Renal pelvis (tissue), 4 donors: ENCODE measurements around the gene VEGFB. TPM values are rescaled to one million over a fixed set of nuclear protein-coding genes. Genes with fewer than 3 reads are reported as not detected.
A peak's percentile ranks its signal among the peaks of the same experiment; 100 is the strongest.
"Not testable (repeated sequence)": the region's sequence is repeated elsewhere in the genome, so short reads cannot be mapped to it uniquely, and the experiment has no call there.

Experiments used
- DNase-seq: peaks from one replicate; pipeline ENCODE4 v3.0.0-alpha.2; 2013
- polyA plus RNA-seq, 3 donors: library from polyadenylated mRNA; unstranded; fragments of 120-200 nt; gene quantifications; one replicate each; pipeline ENCODE4 v1.2.1, GENCODE V29; 2013; ENCODE audit not compliant: insufficient read length in 3 of 3

Gene VEGFB
- polyA plus RNA-seq, 3 donors, result 92.3 to 102 (median 92.6) TPM

DNA sequence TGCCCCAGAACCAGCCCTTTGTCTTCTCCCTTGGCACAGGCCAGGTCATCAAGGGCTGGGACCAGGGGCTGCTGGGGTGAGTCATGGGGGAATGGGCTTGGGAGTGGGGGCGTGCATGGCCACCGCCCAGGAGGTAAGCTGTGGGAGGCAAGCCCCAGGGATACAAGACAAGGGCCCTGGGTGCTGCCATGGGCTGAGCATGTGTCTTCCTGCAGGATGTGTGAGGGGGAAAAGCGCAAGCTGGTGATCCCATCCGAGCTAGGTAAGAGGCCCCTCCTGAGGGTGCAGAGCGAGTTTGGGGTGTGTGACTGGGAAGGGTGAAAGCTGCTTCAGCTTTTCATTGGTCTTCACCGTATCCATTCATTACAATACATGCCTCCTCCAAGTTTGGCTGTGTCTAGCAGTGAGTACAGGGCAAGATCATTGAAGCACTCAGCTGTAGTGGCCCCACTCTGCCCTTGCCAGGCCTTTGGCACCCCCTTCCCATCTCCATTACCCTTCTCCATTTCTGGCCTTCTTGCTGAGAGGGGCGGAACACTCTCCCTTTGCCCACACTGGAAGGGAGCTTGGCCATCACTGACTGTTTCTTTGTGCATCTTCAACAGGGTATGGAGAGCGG lies 9.0 kb downstream of the VEGFB start:
- DNase-seq, result no peak

DNA sequence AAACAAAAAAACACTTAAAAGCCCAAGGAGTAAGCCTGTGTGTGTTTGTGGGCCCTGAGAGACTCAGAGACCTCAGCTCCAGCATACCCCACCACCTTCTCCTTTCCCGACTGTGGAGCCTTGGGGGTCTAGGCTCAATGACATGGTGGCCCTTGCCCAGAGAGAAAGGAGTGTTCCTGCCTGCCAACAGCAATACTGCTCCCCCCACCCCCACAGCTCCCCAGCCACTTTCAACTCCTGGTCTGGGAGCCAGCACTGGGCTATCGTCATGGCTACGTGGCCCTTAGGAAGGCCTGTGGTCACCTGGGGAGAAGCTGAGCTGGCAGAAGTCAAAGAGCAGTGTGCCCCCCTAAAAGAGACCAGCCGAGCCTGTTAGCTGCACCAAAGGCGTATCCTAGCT lies 9.7 kb downstream of the VEGFB start:
- no peak for DNase-seq

DNA sequence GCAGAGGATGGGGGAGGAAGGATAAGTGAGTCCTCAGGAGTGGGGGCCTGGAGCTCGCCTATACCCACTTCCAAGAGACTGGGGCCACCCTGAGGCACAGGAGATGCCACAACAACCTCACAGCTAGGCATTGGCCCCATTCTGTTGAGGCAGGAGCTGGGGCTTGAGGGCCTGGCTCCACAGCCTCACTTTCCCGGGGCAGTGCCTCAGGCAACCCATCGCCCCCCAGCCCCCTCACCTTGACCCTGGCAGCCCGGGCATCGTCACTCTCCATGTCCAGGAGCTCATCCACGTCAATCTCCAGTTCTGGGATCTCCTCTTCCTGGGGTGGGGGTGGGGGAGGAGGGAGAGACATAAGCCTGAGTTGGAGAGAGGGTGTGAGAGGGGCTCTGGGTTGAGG lies 10.6 kb downstream of the VEGFB start:
- DNase-seq, result no peak

GRCh38 chr11:64245401-64245796 lies 11.0 kb downstream of the VEGFB start:
- no peak for DNase-seq

DNA sequence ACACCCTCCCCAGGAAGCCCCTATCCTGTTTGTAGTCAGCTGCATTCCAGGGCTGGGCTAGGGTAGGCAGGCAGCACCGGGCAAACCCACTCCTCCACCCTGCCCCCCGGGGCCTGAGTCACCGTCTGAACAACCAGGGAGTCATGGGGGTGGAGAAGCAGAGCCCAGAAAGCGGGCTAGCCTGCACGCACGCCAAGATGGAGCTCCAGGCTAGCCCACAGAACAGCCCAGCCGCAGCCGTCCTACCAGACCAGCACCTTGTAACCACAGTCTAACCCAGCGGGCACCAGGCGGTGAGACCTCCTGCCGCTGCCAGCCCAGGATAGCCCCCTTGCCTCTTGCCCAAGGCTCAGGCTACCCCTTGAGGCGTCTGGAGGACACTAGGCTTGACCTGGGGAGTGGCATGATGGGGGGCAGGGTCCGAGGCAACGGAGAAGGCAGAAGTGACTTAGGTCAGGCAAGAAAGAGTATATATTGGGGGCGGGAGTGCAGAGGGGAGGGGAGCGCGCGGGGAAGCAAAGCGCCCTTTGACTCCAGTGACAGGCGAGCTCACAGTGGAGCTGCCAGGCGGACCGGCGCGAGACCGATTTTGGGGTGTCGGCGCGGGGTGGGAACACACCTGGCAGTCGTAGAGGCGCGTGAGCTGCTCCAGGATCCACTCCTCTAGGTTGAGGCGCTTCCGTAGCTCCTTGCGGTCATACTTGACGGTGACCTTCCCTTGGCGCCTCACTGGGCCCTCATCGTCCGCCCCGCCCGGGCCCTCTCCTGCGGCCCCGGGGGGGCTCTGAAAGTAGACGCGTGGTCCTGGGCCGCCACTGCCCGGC lies 11.6 kb downstream of the VEGFB start:
- peak; percentile 52 for DNase-seq

DNA sequence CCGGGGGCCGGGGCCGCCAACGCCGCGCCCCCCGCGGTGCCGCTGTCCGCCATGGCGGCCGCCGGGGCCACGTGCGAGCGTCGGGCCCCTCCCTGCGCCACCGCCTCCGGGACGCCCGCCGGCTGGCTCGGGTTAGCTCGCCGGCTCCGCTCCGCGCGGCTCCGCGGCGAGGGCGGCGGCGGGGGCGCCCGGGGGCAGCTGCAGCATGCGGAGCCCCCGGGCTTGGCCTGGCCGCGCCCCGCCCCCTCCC lies 12.2 kb downstream of the VEGFB start:
- not testable (repeated sequence) for DNase-seq

GRCh38 chr11:64246871-64247728 lies 12.7 kb downstream of the VEGFB start, which contains the start of gene PPP1R14B:
Gene PPP1R14B (minus strand): TSS chr11:64246943. CDS start chr11:64246673, 270 bp downstream.
- peak; percentile 83 for DNase-seq

GRCh38 chr11:64247729-64248531 lies 13.5 kb downstream of the VEGFB start:
- no peak for DNase-seq

GRCh38 chr11:64248578-64248977 lies 14.2 kb downstream of the VEGFB start:
- DNase-seq, result no peak

GRCh38 chr11:64249038-64249437 lies 14.7 kb downstream of the VEGFB start:
- no peak for DNase-seq

DNA sequence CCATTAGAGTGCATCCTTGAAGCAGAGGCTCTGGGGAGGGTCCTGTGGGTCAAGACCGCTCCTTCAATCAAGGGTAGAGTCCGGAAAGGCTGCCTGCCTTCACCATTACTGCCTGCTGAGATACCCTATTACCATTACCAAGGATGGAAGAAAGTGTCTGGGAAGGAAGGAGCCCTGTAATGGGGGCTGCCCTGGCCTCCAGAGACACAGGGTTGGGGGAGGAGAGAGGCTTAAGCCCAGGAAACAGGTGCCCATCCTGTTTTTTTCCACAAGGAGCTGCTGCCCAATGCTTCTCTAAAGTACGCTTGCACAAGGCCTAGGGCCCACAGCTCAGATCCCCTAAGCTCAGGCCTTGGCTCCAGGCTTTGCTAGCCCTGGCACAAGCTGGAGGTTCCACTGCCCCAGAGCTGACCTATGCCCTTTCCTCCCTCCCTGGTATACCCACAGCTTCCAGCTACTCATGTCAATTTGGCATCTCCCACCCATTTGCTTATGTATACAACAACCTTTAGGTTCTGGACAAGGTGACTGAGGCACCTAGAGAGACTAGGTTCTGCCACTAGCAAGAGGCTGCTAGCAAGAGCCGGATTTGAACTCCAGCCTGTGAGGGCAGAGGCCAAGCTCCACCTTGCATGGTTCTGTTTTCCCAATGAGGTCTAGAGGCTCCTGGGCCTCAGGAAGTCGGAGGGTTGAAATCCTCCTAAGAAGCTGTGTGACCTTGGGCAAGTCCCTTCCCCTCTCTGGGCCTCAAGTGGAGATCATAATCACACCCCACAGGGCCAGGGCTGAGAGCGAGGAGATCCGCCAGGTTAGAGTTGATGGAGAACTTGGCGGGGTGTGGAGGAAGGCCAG lies 15.4 kb downstream of the VEGFB start:
- DNase-seq, result no peak

DNA sequence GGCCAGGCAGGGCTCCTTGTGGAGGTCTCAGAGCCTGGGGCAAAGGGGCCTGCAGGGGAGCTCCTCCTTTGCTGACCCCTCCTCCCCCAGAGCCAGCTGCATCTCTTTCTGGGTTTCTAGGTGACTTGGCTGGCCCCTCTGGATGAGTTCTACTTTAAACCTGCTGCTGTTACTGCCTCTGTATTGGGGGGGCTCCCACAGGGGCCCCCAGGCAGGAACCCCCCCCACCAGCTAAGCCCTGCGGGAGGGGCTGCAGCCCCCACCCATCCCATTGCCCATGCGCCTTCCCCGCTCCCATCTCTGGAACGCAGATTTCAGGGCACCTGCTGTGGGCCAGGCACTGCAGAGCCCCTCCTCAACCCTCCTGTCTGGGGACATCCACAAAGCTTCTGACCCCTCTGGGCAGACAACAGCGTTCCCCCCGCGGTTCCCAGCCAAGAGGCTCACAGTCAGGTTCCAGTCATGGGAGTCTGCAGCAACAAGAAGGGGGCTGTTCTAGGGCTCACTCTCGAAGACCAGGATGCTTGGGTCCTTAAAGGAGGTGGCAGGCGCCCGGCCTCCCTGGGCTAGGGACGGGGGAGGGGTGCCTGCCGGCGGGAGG lies 16.1 kb downstream of the VEGFB start:
- DNase-seq, result no peak

GRCh38 chr11:64251016-64251752 lies 16.8 kb downstream of the VEGFB start, which contains the start of gene PLCB3:
Gene PLCB3 (plus strand): TSS chr11:64251530. CDS start chr11:64251650, 120 bp downstream.
- peak; percentile 29 for DNase-seq

GRCh38 chr11:64251753-64252002 lies 17.3 kb downstream of the VEGFB start:
- DNase-seq, result no peak

GRCh38 chr11:64252003-64252872 lies 17.9 kb downstream of the VEGFB start:
- DNase-seq, result no peak

DNA sequence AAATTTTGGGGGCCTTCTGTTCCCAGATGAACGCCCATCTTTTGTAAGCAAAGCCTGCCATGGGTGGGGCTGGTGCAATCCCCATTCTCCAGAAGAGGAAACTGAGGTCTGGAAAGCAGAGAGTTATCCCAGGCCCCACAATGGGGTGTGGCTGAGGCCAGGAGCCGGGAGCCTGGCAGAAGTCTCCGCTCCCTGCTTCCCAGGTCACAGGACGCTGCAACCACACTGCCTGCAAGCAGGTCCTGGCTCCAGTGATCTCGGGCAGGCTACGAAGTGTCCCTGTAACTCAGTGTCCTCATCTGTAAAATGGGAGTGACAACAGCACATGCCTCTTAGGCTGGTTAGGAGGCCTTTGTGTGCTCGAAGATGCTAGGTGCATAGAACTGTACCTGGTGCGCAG lies 18.7 kb downstream of the VEGFB start:
- no peak for DNase-seq

- DNase-seq, result no peak
These were observed 19.1 kb downstream of the VEGFB start for GRCh38 chr11:64253481-64253880.

- no peak for DNase-seq
These were observed 19.9 kb downstream of the VEGFB start for GRCh38 chr11:64254326-64254725.
